Cardiac muscle cell (in vitro differentiated cells and primary cell): ENCODE data around the gene HIVEP3. TPM values are rescaled to one million over a fixed set of nuclear protein-coding genes. Genes with fewer than 3 reads are reported as not detected.

Experiments
- DNase-seq, 2 donors: peaks; one replicate each; pipeline versions ENCODE4 v3.0.0 to v3.0.0-alpha.2; 2010 to 2017; ENCODE audit warnings: low read depth in 1 of 2, low spot score in 1 of 2
- H3K27ac ChIP-seq: fragments of 200-600 bp; sonication (generic); 2 replicates; pipeline ENCODE4 v1.5.1; 2016
- H3K27me3 ChIP-seq: fragments of 200-600 bp; sonication (generic); 2 replicates; pipeline ENCODE4 v1.6.0; 2016; ENCODE audit warnings: control low read depth
- H3K36me3 ChIP-seq: fragments of 200-600 bp; sonication (generic); 2 replicates; pipeline ENCODE4 v1.5.1; 2016; ENCODE audit warnings: control low read depth
- H3K4me1 ChIP-seq: fragments of 200-600 bp; sonication (generic); 2 replicates; pipeline ENCODE4 v1.8.1; 2017; ENCODE audit warnings: low read depth, mild to moderate bottlenecking, mixed run types
- H3K4me3 ChIP-seq: fragments of 200-600 bp; sonication (generic); 2 replicates; pipeline ENCODE4 v1.5.1; 2016; ENCODE audit warnings: mild to moderate bottlenecking
- H3K9me3 ChIP-seq: fragments of 200-600 bp; sonication (generic); 2 replicates; pipeline ENCODE4 v1.5.1; 2017; ENCODE audit warnings: low read depth, mild to moderate bottlenecking, control low read depth
- polyA plus RNA-seq: library from polyadenylated mRNA; unstranded; fragments of >200 nt; fragmentation: Nextera tagmentation; extraction: Ambion mirVana; gene quantifications from 2 replicates; pipeline ENCODE4 v1.2.1, GENCODE V29; 2016
- total RNA-seq: library from RNA; depleted of rRNA; stranded (reverse); fragments of >200 nt; gene quantifications from 2 replicates; pipeline ENCODE4 v1.2.3, GENCODE V29; 2016
- TF ChIP-seq, protein P1 (sequence below): IDR thresholded peaks from 2 replicates; pipeline ENCODE4 v1.5.1; 2012; ENCODE audit warnings: low read depth, mild to moderate bottlenecking, low read length

The HIVEP3 gene
- total and polyA plus RNA-seq, 2 experiments from 2014 or later, result 0.42 to 0.62 TPM

- DNase-seq, result peak in 1 of 2 donors; percentile 37
- Histone ChIP-seq H3K9me3 (no peaks in the 10 kb centered on the region), H3K36me3 (no peaks in the 10 kb centered on the region), H3K27me3 (peaks cover 19% of the 10 kb centered on the region), H3K4me3 (no peak overlapping the region), H3K27ac (no peak overlapping the region), H3K4me1 (peaks cover 7% of the 10 kb centered on the region)
- TF ChIP-seq, protein P1, sequence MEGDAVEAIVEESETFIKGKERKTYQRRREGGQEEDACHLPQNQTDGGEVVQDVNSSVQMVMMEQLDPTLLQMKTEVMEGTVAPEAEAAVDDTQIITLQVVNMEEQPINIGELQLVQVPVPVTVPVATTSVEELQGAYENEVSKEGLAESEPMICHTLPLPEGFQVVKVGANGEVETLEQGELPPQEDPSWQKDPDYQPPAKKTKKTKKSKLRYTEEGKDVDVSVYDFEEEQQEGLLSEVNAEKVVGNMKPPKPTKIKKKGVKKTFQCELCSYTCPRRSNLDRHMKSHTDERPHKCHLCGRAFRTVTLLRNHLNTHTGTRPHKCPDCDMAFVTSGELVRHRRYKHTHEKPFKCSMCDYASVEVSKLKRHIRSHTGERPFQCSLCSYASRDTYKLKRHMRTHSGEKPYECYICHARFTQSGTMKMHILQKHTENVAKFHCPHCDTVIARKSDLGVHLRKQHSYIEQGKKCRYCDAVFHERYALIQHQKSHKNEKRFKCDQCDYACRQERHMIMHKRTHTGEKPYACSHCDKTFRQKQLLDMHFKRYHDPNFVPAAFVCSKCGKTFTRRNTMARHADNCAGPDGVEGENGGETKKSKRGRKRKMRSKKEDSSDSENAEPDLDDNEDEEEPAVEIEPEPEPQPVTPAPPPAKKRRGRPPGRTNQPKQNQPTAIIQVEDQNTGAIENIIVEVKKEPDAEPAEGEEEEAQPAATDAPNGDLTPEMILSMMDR, result no peak
These were observed 2.7 kb downstream of the HIVEP3 start for GRCh38 chr1:41915786-41916571.

GRCh38 chr1:41914516-41914915 lies 4.2 kb downstream of the HIVEP3 start:
- no peak overlapping the region for H3K4me3 ChIP-seq
- TF ChIP-seq, protein P1, result no peak
- no peak for DNase-seq
- H3K36me3 ChIP-seq, result no peaks in the 10 kb centered on the region
- peaks cover 19% of the 10 kb centered on the region for H3K27me3 ChIP-seq
- H3K9me3 ChIP-seq, result no peaks in the 10 kb centered on the region
- peaks cover 7% of the 10 kb centered on the region for H3K4me1 ChIP-seq
- no peak overlapping the region for H3K27ac ChIP-seq

DNA sequence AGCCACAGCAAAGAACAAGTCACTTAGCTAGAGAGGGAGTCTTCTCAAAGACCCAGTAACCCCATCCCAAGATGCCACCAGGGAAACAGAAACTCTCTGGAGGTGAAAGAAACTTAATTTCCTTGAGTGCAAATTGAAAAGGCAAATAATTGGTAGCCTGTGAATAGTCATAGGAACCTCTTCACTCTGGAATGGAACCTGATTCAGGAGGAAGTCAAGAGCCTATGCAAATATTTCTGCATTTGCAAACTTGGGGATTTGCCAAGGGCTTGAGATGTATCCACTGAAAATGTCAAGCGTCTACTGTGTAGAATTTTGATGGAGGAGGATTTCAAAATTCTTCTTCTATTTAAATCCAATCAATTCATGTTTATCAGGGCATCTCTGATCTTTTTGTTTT lies 5.7 kb downstream of the HIVEP3 start:
- H3K27me3 ChIP-seq, result peaks cover 19% of the 10 kb centered on the region
- H3K4me3 ChIP-seq, result no peak overlapping the region
- TF ChIP-seq, protein P1, result no peak
- H3K36me3 ChIP-seq, result no peaks in the 10 kb centered on the region
- no peaks in the 10 kb centered on the region for H3K9me3 ChIP-seq
- DNase-seq, result no peak
- H3K4me1 ChIP-seq, result peaks cover 7% of the 10 kb centered on the region
- no peak overlapping the region for H3K27ac ChIP-seq

- H3K27me3 ChIP-seq, result no peaks in the 10 kb centered on the region
- no peaks in the 10 kb centered on the region for H3K36me3 ChIP-seq
- no peaks in the 10 kb centered on the region for H3K9me3 ChIP-seq
- DNase-seq, result no peak
- H3K4me3 ChIP-seq, result no peak overlapping the region
- H3K27ac ChIP-seq, result no peak overlapping the region
- TF ChIP-seq, protein P1, result no peak
- no peaks in the 10 kb centered on the region for H3K4me1 ChIP-seq
These were observed 10.3 kb downstream of the HIVEP3 start for GRCh38 chr1:41908288-41908895.

DNA sequence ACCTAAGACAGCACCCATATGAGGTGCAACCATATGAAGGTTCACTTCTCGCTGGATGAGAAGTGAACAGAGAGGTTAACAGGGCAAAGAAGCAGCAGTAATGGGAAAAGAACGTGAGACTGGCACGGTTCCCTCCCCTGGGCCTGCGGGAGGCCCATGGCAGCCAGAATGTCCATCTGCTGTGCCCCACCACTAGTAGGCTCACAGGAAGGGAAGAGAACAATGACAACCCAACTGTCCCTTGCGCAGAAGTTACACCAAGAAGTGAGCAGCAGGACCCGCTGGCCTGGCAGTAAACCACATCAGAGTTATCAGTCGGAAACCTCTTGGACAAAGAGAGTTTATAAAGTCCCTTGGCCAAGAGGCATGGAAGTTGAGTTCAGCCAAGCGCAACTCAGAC lies 11.3 kb downstream of the HIVEP3 start:
- no peak overlapping the region for H3K4me3 ChIP-seq
- H3K9me3 ChIP-seq, result no peaks in the 10 kb centered on the region
- TF ChIP-seq, protein P1, result no peak
- H3K36me3 ChIP-seq, result no peaks in the 10 kb centered on the region
- no peak overlapping the region for H3K27ac ChIP-seq
- H3K27me3 ChIP-seq, result no peaks in the 10 kb centered on the region
- no peak for DNase-seq
- H3K4me1 ChIP-seq, result no peaks in the 10 kb centered on the region
